GM23338 (cell line): ENCODE data around the gene RPA3. TPM values are rescaled to one million over a fixed set of nuclear protein-coding genes. Genes with fewer than 3 reads are reported as not detected.

Experiments
- ATAC-seq: fragments of 200-7000 bp; cut with Tn5 transposase; 3 replicates; pipeline ENCODE4 v1.9.1; 2020
- DNase-seq: peaks from one replicate; pipeline ENCODE4 v3.0.0-alpha.2; 2015; ENCODE audit warnings: low spot score
- H2AFZ ChIP-seq: fragments of 200-600 bp; sonication (generic); 2 replicates; pipeline ENCODE4 v1.8.0; 2016; ENCODE audit warnings: antibody characterized with exemption, mild to moderate bottlenecking, moderate library complexity
- H3F3A ChIP-seq: fragments of 200-600 bp; sonication (generic); replicated peaks from 2 replicates; pipeline ENCODE4 v1.8.0; 2017; ENCODE audit warnings: antibody characterized with exemption, mixed run types, low read depth
- H3K27ac ChIP-seq: fragments of 200-600 bp; sonication (generic); 2 replicates; pipeline ENCODE4 v1.6.1; 2016; ENCODE audit warnings: low read depth
- H3K27me3 ChIP-seq: fragments of 200-600 bp; sonication (generic); 2 replicates; pipeline ENCODE4 v1.8.0; 2016; ENCODE audit warnings: mild to moderate bottlenecking, mixed run types, moderate library complexity; ENCODE audit not compliant: insufficient read depth
- H3K36me3 ChIP-seq: fragments of 200-600 bp; sonication (generic); 2 replicates; pipeline ENCODE4 v1.8.0; 2016; ENCODE audit warnings: mild to moderate bottlenecking; ENCODE audit not compliant: insufficient read depth
- H3K4me1 ChIP-seq: fragments of 200-600 bp; sonication (generic); 2 replicates; pipeline ENCODE4 v1.8.0; 2016; ENCODE audit warnings: mild to moderate bottlenecking, moderate library complexity; ENCODE audit not compliant: insufficient read depth
- H3K4me2 ChIP-seq: fragments of 200-600 bp; sonication (generic); 2 replicates; pipeline ENCODE4 v1.7.1; 2017; ENCODE audit warnings: mixed run types
- H3K4me3 ChIP-seq: fragments of 200-600 bp; sonication (generic); 2 replicates; pipeline ENCODE4 v1.6.1; 2016; ENCODE audit warnings: mixed run types
- H3K79me2 ChIP-seq: fragments of 200-600 bp; sonication (generic); replicated peaks from 2 replicates; pipeline ENCODE4 v1.8.0; 2017; ENCODE audit warnings: mild to moderate bottlenecking; ENCODE audit not compliant: insufficient read depth
- H3K9me2 ChIP-seq: fragments of 200-600 bp; sonication (generic); 2 replicates; pipeline ENCODE4 v1.8.0; 2017; ENCODE audit not compliant: insufficient read depth
- H4K20me1 ChIP-seq: fragments of 200-600 bp; sonication (generic); replicated peaks from 2 replicates; pipeline ENCODE4 v1.8.0; 2017; ENCODE audit warnings: mild to moderate bottlenecking; ENCODE audit not compliant: insufficient read depth
- H3K27ac Mint-ChIP-seq: 2 replicates; pipeline ENCODE4 v1.8.0; 2020; ENCODE audit warnings: inconsistent platforms, mild to moderate bottlenecking, moderate library complexity, mixed read lengths
- H3K27me3 Mint-ChIP-seq: 3 replicates; pipeline ENCODE4 v1.8.0; 2022; ENCODE audit warnings: low read depth, mild to moderate bottlenecking, moderate library complexity, mixed read lengths, inconsistent platforms; ENCODE audit not compliant: insufficient read depth, poor library complexity
- H3K36me3 Mint-ChIP-seq: 3 replicates; pipeline ENCODE4 v1.8.0; 2021; ENCODE audit warnings: low read depth, mild to moderate bottlenecking, inconsistent platforms, moderate library complexity, mixed read lengths
- H3K4me1 Mint-ChIP-seq: 3 replicates; pipeline ENCODE4 v1.8.0; 2020; ENCODE audit warnings: mild to moderate bottlenecking, inconsistent platforms, mixed read lengths
- H3K4me3 Mint-ChIP-seq: 3 replicates; pipeline ENCODE4 v1.8.0; 2021; ENCODE audit warnings: moderate library complexity, mild to moderate bottlenecking, inconsistent platforms, mixed read lengths
- H3K9me3 Mint-ChIP-seq: 3 replicates; pipeline ENCODE4 v1.8.0; 2020; ENCODE audit warnings: moderate library complexity, mild to moderate bottlenecking, inconsistent platforms, mixed read lengths
- CREB1 ChIP-seq: fragments of 250-450 bp; sonication (Bioruptor Pico); IDR thresholded peaks from 2 replicates; pipeline ENCODE4 v1.5.0; 2020; ENCODE audit warnings: low read depth, mild to moderate bottlenecking, moderate library complexity
- CTCF ChIP-seq, 2 experiments: fragments of 200-600 bp in 1 of 2; sonication (generic) in 1 of 2; conservative IDR thresholded peaks; 2 replicates each; pipeline versions ENCODE4 v1.5.1 to v1.6.1; 2016 to 2017; ENCODE audit warnings: antibody characterized with exemption in 2 of 2, low read depth in 2 of 2, mild to moderate bottlenecking in 2 of 2, moderate library complexity in 1 of 2
- ETS1 ChIP-seq: IDR thresholded peaks from 2 replicates; pipeline ENCODE4 v1.6.1; 2016; ENCODE audit warnings: antibody characterized with exemption
- EZH2 ChIP-seq: fragments of 200-600 bp; sonication (generic); IDR thresholded peaks from one replicate; pipeline ENCODE4 v1.8.0; 2017; ENCODE audit warnings: antibody characterized with exemption, mild to moderate bottlenecking, low read depth; ENCODE audit not compliant: unreplicated experiment
- EZH2phosphoT487 ChIP-seq: fragments of 200-600 bp; sonication (generic); IDR thresholded peaks from one replicate; pipeline ENCODE4 v1.8.1; 2018; ENCODE audit warnings: antibody characterized with exemption; ENCODE audit not compliant: unreplicated experiment
- JUNB ChIP-seq: IDR thresholded peaks from one replicate; pipeline ENCODE4 v1.6.1; 2016; ENCODE audit warnings: antibody characterized with exemption; ENCODE audit not compliant: unreplicated experiment
- NANOG ChIP-seq: IDR thresholded peaks from 2 replicates; pipeline ENCODE4 v1.6.1; 2016; ENCODE audit warnings: antibody characterized with exemption, borderline replicate concordance
- POLR2AphosphoS5 ChIP-seq: IDR thresholded peaks from 2 replicates; pipeline ENCODE4 v1.6.1; 2016; ENCODE audit warnings: antibody characterized with exemption, low read depth
- REST ChIP-seq: IDR thresholded peaks from one replicate; pipeline ENCODE4 v1.6.1; 2018; ENCODE audit warnings: antibody characterized with exemption; ENCODE audit not compliant: unreplicated experiment
- STAT1 ChIP-seq: IDR thresholded peaks from one replicate; pipeline ENCODE4 v1.6.1; 2016; ENCODE audit warnings: antibody characterized with exemption; ENCODE audit not compliant: unreplicated experiment
- ZNF114 ChIP-seq: fragments of 250-450 bp; sonication (Bioruptor Pico); IDR thresholded peaks from 2 replicates; pipeline ENCODE4 v1.5.0; 2020; ENCODE audit warnings: mild to moderate bottlenecking, moderate library complexity
- ZNF331 ChIP-seq: fragments of 250-450 bp; sonication (Bioruptor Pico); IDR thresholded peaks from 2 replicates; pipeline ENCODE4 v1.5.0; 2020; ENCODE audit warnings: low read depth, mild to moderate bottlenecking, moderate library complexity
- ZNF462 ChIP-seq: fragments of 250-450 bp; sonication (Bioruptor Pico); IDR thresholded peaks from 2 replicates; pipeline ENCODE4 v1.5.0; 2020; ENCODE audit warnings: mild to moderate bottlenecking, moderate library complexity
- polyA plus RNA-seq: library from polyadenylated mRNA; unstranded; fragments of >200 nt; fragmentation: Nextera tagmentation; extraction: Ambion mirVana; gene quantifications from 2 replicates; pipeline ENCODE4 v1.2.1, GENCODE V29; 2016
- total RNA-seq: library from RNA; depleted of rRNA; stranded (reverse); fragments of >200 nt; shearing (Covaris generic); gene quantifications from 2 replicates; pipeline ENCODE4 v1.2.3, GENCODE V29; 2014

RPA3 gene
- total and polyA plus RNA-seq, 2 experiments from 2014 or later = 74.9 to 287 TPM

- no peak overlapping the region for H3K4me2 ChIP-seq
- H3K79me2 ChIP-seq = no peaks in the 10 kb centered on the region
- Mint-ChIP-seq H3K4me3 (no peak overlapping the region), H3K4me1 (peaks cover 3% of the 10 kb centered on the region; the same call in 2 of the 3 replicates), H3K9me3 (no peaks in the 10 kb centered on the region), H3K36me3 (no peaks in the 10 kb centered on the region), H3K27ac (no peak overlapping the region), H3K27me3 (peaks cover 2% of the 10 kb centered on the region)
- no peaks in the 10 kb centered on the region for H3K36me3 ChIP-seq
- no peak for TF ChIP-seq ZNF114
- no peak for TF ChIP-seq POLR2AphosphoS5
- TF ChIP-seq ZNF331 (CRISPR knock-in tag) = no peak
- no peak for TF ChIP-seq NANOG
- TF ChIP-seq ETS1 = no peak
- TF ChIP-seq CREB1 (CRISPR knock-in tag) = no peak
- no peak for TF ChIP-seq JUNB
- no peak for TF ChIP-seq CTCF (conservative IDR thresholded peaks at IDR 0.05; ENCODE audit: low read depth in 2 of 2)
- no peak for TF ChIP-seq REST
- TF ChIP-seq EZH2phosphoT487 = no peak
- TF ChIP-seq ZNF462 (CRISPR knock-in tag) = no peak
- TF ChIP-seq STAT1 = no peak
- no peak for TF ChIP-seq EZH2
- H3F3A ChIP-seq = no peaks in the 10 kb centered on the region
- H3K4me3 ChIP-seq = no peak overlapping the region
- H3K27me3 ChIP-seq = no peaks in the 10 kb centered on the region
- no peaks in the 10 kb centered on the region for H3K9me2 ChIP-seq
- no peak overlapping the region for H3K27ac ChIP-seq
- H2AFZ ChIP-seq = no peak overlapping the region
- ATAC-seq = no peak; the same call in 2 of the 3 replicates
- no peaks in the 10 kb centered on the region for H4K20me1 ChIP-seq
- DNase-seq = no peak
- H3K4me1 ChIP-seq = no peaks in the 10 kb centered on the region
These were observed 29.5 kb downstream of the RPA3 start for GRCh38 chr7:7688956-7689355.
